GM19438 (cell line): ENCODE measurements around the gene ZBTB21.

Experiments used
- ATAC-seq: cut with Tn5 transposase; IDR thresholded peaks from one replicate; pipeline ENCODE4 v1.9.1; 2021; ENCODE audit warnings: low read depth; ENCODE audit not compliant: unreplicated experiment

Gene ZBTB21

GRCh38 chr21:42040411-42041180, 30.4 kb upstream of the ZBTB21 start:
- ATAC-seq, result no peak

GRCh38 chr21:42039911-42040351, 29.8 kb upstream of the ZBTB21 start:
- no peak for ATAC-seq

- no peak for ATAC-seq
These were observed 29.3 kb upstream of the ZBTB21 start for GRCh38 chr21:42039470-42039901.

GRCh38 chr21:42038826-42039425, 28.8 kb upstream of the ZBTB21 start:
- ATAC-seq, result no peak

GRCh38 chr21:42038393-42038792, 28.2 kb upstream of the ZBTB21 start:
- ATAC-seq, result no peak

- no peak for ATAC-seq
These were observed 27.8 kb upstream of the ZBTB21 start for GRCh38 chr21:42037943-42038342.

- no peak for ATAC-seq
These were observed 27.4 kb upstream of the ZBTB21 start for GRCh38 chr21:42037516-42037915.

GRCh38 chr21:42036313-42036712, 26.2 kb upstream of the ZBTB21 start:
- ATAC-seq, result no peak

- ATAC-seq, result no peak
These were observed 22.8 kb upstream of the ZBTB21 start for GRCh38 chr21:42032968-42033367.

- no peak for ATAC-seq
These were observed 22.1 kb upstream of the ZBTB21 start for GRCh38 chr21:42032266-42032665.

- no peak for ATAC-seq
These were observed 21.7 kb upstream of the ZBTB21 start for GRCh38 chr21:42031816-42032215.

- ATAC-seq, result no peak
These were observed 21.1 kb upstream of the ZBTB21 start for GRCh38 chr21:42031241-42031640.

GRCh38 chr21:42030311-42030710, 20.2 kb upstream of the ZBTB21 start:
- no peak for ATAC-seq

- no peak for ATAC-seq
These were observed 18.7 kb upstream of the ZBTB21 start for GRCh38 chr21:42028766-42029425.

- ATAC-seq, result no peak
These were observed 17.9 kb upstream of the ZBTB21 start for GRCh38 chr21:42027822-42028765.

- ATAC-seq, result no peak
These were observed 17.1 kb upstream of the ZBTB21 start for GRCh38 chr21:42027085-42027821.

GRCh38 chr21:42026082-42026435, 15.9 kb upstream of the ZBTB21 start:
- no peak for ATAC-seq

GRCh38 chr21:42025376-42026081, 15.4 kb upstream of the ZBTB21 start:
- no peak for ATAC-seq

GRCh38 chr21:42022906-42023305, 12.7 kb upstream of the ZBTB21 start:
- no peak for ATAC-seq
